ENCODE data around the gene EPB41L2. TPM values are rescaled to one million over a fixed set of nuclear protein-coding genes. Genes with fewer than 3 reads are reported as not detected.

Gene EPB41L2
- total RNA-seq, 2 donors from 2014 or later = 43.5 to 47.2 TPM

- TF ChIP-seq CTCF (IDR thresholded peaks at IDR 0.05) = no peak
- no peak for TF ChIP-seq POLR2A (IDR thresholded peaks at IDR 0.05)
- intact Hi-C loops (cut with DNase I) = no loop called here
- H3K27ac ChIP-seq = no peak overlapping the region
- peaks cover 6% of the 10 kb centered on the region for H3K4me1 ChIP-seq
- no peak overlapping the region for H3K4me3 ChIP-seq
- H3K9me3 ChIP-seq = no peaks in the 10 kb centered on the region
- peaks cover 0 to 3% of the 10 kb centered on the region in 2 donors for H3K36me3 ChIP-seq (replicated peaks in 1 of 2; ENCODE audit: insufficient read depth in 1 of 2, low read depth in 2 of 2)
- 97 to 98% methylated on average over 2 of the region's 2 CpGs for WGBS, 2 donors
- DNase-seq (no peak), ATAC-seq (no peak)
- no peaks in the 10 kb centered on the region for H3K27me3 ChIP-seq
Measured at GRCh38 chr6:130862370-130862769, 200.7 kb downstream of the EPB41L2 start.

- TF ChIP-seq POLR2A (IDR thresholded peaks at IDR 0.05) = no peak
- no peak for TF ChIP-seq CTCF (IDR thresholded peaks at IDR 0.05)
- intact Hi-C loops (cut with DNase I) = no loop called here
- no peaks in the 10 kb centered on the region for H3K27me3 ChIP-seq
- no peak overlapping the region for H3K27ac ChIP-seq
- DNase-seq = no peak
- H3K4me1 ChIP-seq = peaks cover 6% of the 10 kb centered on the region
- H3K36me3 ChIP-seq (replicated peaks in 1 of 2; ENCODE audit: insufficient read depth in 1 of 2, low read depth in 2 of 2) = no peaks in the 10 kb centered on the region
- ATAC-seq = no peak
- H3K9me3 ChIP-seq = no peaks in the 10 kb centered on the region
- H3K4me3 ChIP-seq = no peak overlapping the region
- 86 to 91% methylated on average over 11 of the region's 11 CpGs for WGBS, 2 donors
Measured at GRCh38 chr6:130859161-130859867, 203.7 kb downstream of the EPB41L2 start.

GRCh38 chr6:130858498-130859160, 204.4 kb downstream of the EPB41L2 start:
- Histone ChIP-seq H3K27ac (no peak overlapping the region), H3K4me1 (peaks cover 6% of the 10 kb centered on the region), H3K36me3 (replicated peaks in 1 of 2; ENCODE audit: insufficient read depth in 1 of 2, low read depth in 2 of 2) (no peaks in the 10 kb centered on the region), H3K27me3 (no peaks in the 10 kb centered on the region), H3K4me3 (no peak overlapping the region), H3K9me3 (no peaks in the 10 kb centered on the region)
- DNase-seq = no peak
- TF ChIP-seq POLR2A (IDR thresholded peaks at IDR 0.05) = no peak
- no peak for TF ChIP-seq CTCF (IDR thresholded peaks at IDR 0.05)
- WGBS, 2 donors = 14 to 39% methylated on average over 2 of the region's 2 CpGs
- ATAC-seq = no peak
- intact Hi-C loops (cut with DNase I) = no loop called here

- DNase-seq (no peak), ATAC-seq (no peak)
- Histone ChIP-seq H3K36me3 (replicated peaks in 1 of 2; ENCODE audit: insufficient read depth in 1 of 2, low read depth in 2 of 2) (no peaks in the 10 kb centered on the region), H3K4me1 (peaks cover 6% of the 10 kb centered on the region), H3K27ac (no peak overlapping the region), H3K4me3 (no peak overlapping the region), H3K9me3 (no peaks in the 10 kb centered on the region), H3K27me3 (no peaks in the 10 kb centered on the region)
- no peak for TF ChIP-seq CTCF (IDR thresholded peaks at IDR 0.05)
- TF ChIP-seq POLR2A (IDR thresholded peaks at IDR 0.05) = no peak
- intact Hi-C loops (cut with DNase I) = no loop called here
- 74 to 83% methylated on average over 4 of the region's 4 CpGs for WGBS, 2 donors
Measured at GRCh38 chr6:130858054-130858453, 205.0 kb downstream of the EPB41L2 start.

Data from body of pancreas (tissue), 4 donors.